A673 (cell line): ENCODE measurements around the gene NAPSA. TPM values are rescaled to one million over a fixed set of nuclear protein-coding genes. Genes with fewer than 3 reads are reported as not detected.
A peak's percentile ranks its signal among the peaks of the same experiment; 100 is the strongest.

Source experiments
- BruUV-seq: library from RNA; stranded (reverse); fragments of 400-500 nt; replicated peaks from 2 replicates; lab custom pipeline; 2021; lab: Mats Ljungman, UMichigan
- CTCF ChIA-PET: fragments of 300-600 bp; sonication (Branson Sonifier 250); formaldehyde crosslinking; loops from one replicate; lab custom pipeline; 2022; ENCODE audit warnings: antibody characterized with exemption; lab: Charles Lee
- POLR2A ChIA-PET: fragments of 300-600 bp; sonication (Branson Sonifier 250); formaldehyde crosslinking; loops from one replicate; lab custom pipeline; 2022; ENCODE audit warnings: antibody characterized with exemption; ENCODE audit not compliant: low non-redundant PET; lab: Charles Lee
- DNase-seq: peaks from one replicate; pipeline ENCODE4 v3.0.0-alpha.2; 2015; ENCODE audit warnings: low spot score
- H3K27ac ChIP-seq: fragments of 200-600 bp; sonication (generic); 2 replicates; pipeline ENCODE4 v1.5.1; 2016; ENCODE audit warnings: mixed run types, low read depth, mild to moderate bottlenecking, mixed read lengths, antibody characterized with exemption, low read length; ENCODE audit not compliant: poor library complexity, severe bottlenecking
- H3K27me3 ChIP-seq: fragments of 200-600 bp; sonication (generic); replicated peaks from 2 replicates; pipeline ENCODE4 v1.6.1; 2017; ENCODE audit warnings: mixed run types, low read depth, mild to moderate bottlenecking, mixed read lengths, antibody characterized with exemption, low read length; ENCODE audit not compliant: insufficient read depth, poor library complexity
- H3K36me3 ChIP-seq: fragments of 200-600 bp; sonication (generic); 2 replicates; pipeline ENCODE4 v1.6.1; 2016; ENCODE audit warnings: mixed run types, mild to moderate bottlenecking, mixed read lengths, antibody characterized with exemption, low read length; ENCODE audit not compliant: insufficient read depth, poor library complexity, severe bottlenecking
- H3K4me1 ChIP-seq: fragments of 200-600 bp; sonication (generic); 2 replicates; pipeline ENCODE4 v1.6.1; 2017; ENCODE audit warnings: mixed run types, mild to moderate bottlenecking, mixed read lengths, antibody characterized with exemption, low read length; ENCODE audit not compliant: insufficient read depth, poor library complexity, severe bottlenecking
- H3K4me3 ChIP-seq: fragments of 200-600 bp; sonication (generic); 2 replicates; pipeline ENCODE4 v1.5.1; 2016; ENCODE audit warnings: low read depth, mixed run types, mild to moderate bottlenecking, mixed read lengths, low read length; ENCODE audit not compliant: poor library complexity, severe bottlenecking
- H3K9me3 ChIP-seq: fragments of 200-600 bp; sonication (generic); 2 replicates; pipeline ENCODE4 v1.6.1; 2016; ENCODE audit warnings: mixed run types, low read depth, mild to moderate bottlenecking, mixed read lengths, antibody characterized with exemption, low read length; ENCODE audit not compliant: poor library complexity, severe bottlenecking
- CTCF ChIP-seq: fragments of 300-800, 200-600 bp; sonication (generic); conservative IDR thresholded peaks from 2 replicates; pipeline ENCODE4 v1.5.1; 2017; ENCODE audit warnings: low read depth, mild to moderate bottlenecking, antibody characterized with exemption, low read length, moderate library complexity, mixed read lengths
- EZH2 ChIP-seq: fragments of 200-600 bp; sonication (generic); IDR thresholded peaks from 2 replicates; pipeline ENCODE4 v1.6.1; 2017; ENCODE audit warnings: borderline replicate concordance, low read depth, mild to moderate bottlenecking, mixed read lengths, antibody characterized with exemption, low read length; ENCODE audit not compliant: poor library complexity, severe bottlenecking
- intact Hi-C: fragments of 100-400 bp; cut with micrococcal nuclease; formaldehyde crosslinking; loops from one replicate; pipeline ENCODE4 v1.10.0; 2022; ENCODE audit not compliant: unreplicated experiment
- total RNA-seq: library from RNA; stranded (reverse); gene quantifications from 2 replicates; pipeline ENCODE4 v1.2.3, GENCODE V29; 2021

The NAPSA gene
- total RNA-seq, 1 experiment from 2014 or later = 0.47 TPM

GRCh38 chr19:50377051-50377461 is 11.6 kb upstream of the NAPSA start:
- no peak for TF ChIP-seq CTCF
- TF ChIP-seq EZH2 = no peak
- H3K4me3 ChIP-seq = peak overlapping the region; percentile 23
- peaks cover 8% of the 10 kb centered on the region for H3K4me1 ChIP-seq
- no peaks in the 10 kb centered on the region for H3K27me3 ChIP-seq
- H3K27ac ChIP-seq = no peak overlapping the region
- no peaks in the 10 kb centered on the region for H3K9me3 ChIP-seq
- intact Hi-C loops = loop anchor here (5.0 kb wide), 1 partner anchor 135 kb away; the partner anchor contains the start of genes ASPDH and JOSD2
- no TSS peak for BruUV-seq
- ChIA-PET POLR2A (interaction anchor here (1.0 kb wide), 1 partner anchor 134 kb away, joined by 3 read pairs; the partner anchor contains the start of gene JOSD2), CTCF (no interaction called here)
- DNase-seq = no peak
- peaks cover 32% of the 10 kb centered on the region for H3K36me3 ChIP-seq

DNA sequence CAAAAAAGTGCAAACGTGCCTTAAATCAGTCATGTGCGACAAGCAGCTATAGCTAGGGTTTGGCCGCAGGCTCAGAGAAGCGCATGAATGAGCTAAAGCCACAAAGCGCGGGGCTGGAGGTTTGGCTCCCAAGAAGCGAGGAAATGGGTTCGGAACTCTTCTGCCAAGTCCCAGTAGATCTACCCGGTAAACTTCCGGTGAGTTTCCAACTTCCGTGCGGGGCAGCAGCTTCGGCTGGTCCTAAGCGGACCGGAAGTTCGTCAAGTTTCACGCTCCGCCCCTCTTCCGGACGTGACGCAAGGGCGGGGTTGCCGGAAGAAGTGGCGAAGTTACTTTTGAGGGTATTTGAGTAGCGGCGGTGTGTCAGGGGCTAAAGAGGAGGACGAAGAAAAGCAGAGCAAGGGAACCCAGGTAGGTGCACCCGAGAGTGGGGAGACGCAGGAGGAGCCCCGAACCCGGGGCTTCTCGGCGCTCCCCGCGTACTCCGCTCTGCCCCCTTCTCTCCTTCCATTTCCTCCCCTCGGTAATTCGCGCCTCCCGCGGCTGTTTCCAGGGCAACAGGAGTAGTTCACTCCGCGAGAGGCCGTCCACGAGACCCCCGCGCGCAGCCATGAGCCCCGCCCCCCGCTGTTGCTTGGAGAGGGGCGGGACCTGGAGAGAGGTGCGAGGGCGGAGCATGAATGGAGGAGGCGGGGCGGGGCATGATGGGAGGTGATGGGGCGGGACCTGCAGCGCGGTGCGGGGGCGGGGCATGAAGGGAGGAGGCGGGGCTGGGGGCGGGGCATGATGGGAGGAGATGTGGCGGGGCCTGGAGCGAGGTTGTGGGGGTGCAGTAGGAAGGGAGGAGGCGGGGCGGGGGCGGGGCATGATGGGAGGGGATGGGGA is 11.0 kb upstream of the NAPSA start, which contains the start of gene NR1H2:
Gene NR1H2 (plus strand): TSS at position 292 of the 885 bp plus-strand sequence. CDS start 1,149 bp downstream, outside the sequence.
- POLR2A ChIA-PET = interaction anchor here (0.6 kb wide), 1 partner anchor 428 kb away, joined by 4 read pairs; no protein-coding TSS in a partner anchor
- Histone ChIP-seq H3K9me3 (no peaks in the 10 kb centered on the region), H3K27me3 (no peaks in the 10 kb centered on the region), H3K4me1 (peaks cover 8% of the 10 kb centered on the region), H3K4me3 (peak within 1 kb of the TSS; percentile 89), H3K36me3 (peaks cover 27% of the 10 kb centered on the region), H3K27ac (peak within 1 kb of the TSS; percentile 100)
- intact Hi-C loops = loop anchor here (5.0 kb wide), 1 partner anchor 136 kb away; the partner anchor contains the start of genes ASPDH and JOSD2
- no peak for TF ChIP-seq CTCF
- no TSS peak for BruUV-seq
- CTCF ChIA-PET = interaction anchor here (0.8 kb wide), 1 partner anchor 19 kb away, joined by 3 read pairs; no protein-coding TSS in a partner anchor
- peak; percentile 98 for DNase-seq

DNA sequence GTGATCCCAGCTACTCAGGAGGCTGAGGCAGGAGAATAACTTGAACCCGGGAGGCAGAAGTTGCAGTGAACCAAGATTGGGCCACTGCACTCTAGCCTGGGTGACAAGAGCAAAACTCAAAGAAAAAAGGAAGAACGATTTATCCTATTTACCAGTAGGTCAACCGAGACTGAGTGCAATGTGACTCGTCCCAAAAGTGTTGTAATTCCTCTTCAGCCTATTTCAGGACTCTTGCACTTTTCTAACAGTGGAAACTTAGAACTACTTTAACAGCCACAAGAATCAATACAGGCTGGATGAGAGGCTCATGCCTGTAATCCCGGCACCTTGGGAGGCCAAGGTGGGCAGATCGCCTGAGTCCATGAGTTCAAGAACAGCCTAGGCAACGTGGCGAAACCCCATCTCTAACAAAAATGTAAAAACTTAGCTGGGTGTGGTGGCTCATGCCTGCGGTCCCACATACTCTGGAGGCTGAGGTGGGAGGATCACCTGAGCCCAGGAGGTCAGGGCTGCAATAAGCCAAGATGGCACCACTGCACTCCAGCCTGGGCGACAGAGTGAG is 6.6 kb upstream of the NAPSA start:
- TF ChIP-seq CTCF (no peak), EZH2 (no peak)
- no peak for DNase-seq
- H3K4me1 ChIP-seq = peaks cover 8% of the 10 kb centered on the region
- H3K27ac ChIP-seq = no peak overlapping the region
- no TSS peak for BruUV-seq
- H3K27me3 ChIP-seq = no peaks in the 10 kb centered on the region
- CTCF ChIA-PET = no interaction called here
- POLR2A ChIA-PET = no interaction called here
- no peaks in the 10 kb centered on the region for H3K9me3 ChIP-seq
- intact Hi-C loops = no loop called here
- H3K4me3 ChIP-seq = no peak overlapping the region
- no peaks in the 10 kb centered on the region for H3K36me3 ChIP-seq
